GM12892 (cell line): ENCODE results near the gene FOSL2.

Experiments
- POLR2A ChIP-seq: IDR thresholded peaks from 2 replicates; pipeline ENCODE4 v1.6.1; 2011; ENCODE audit warnings: low read depth, low read length, control low read depth
- POLR2AphosphoS5 ChIP-seq: IDR thresholded peaks from 2 replicates; pipeline ENCODE4 v1.6.1; 2011; ENCODE audit warnings: low read depth, low read length, control low read depth
- TAF1 ChIP-seq: IDR thresholded peaks from 2 replicates; pipeline ENCODE4 v1.6.1; 2011; ENCODE audit warnings: low read depth, mild to moderate bottlenecking, control low read depth, low read length, borderline replicate concordance

- TF ChIP-seq POLR2AphosphoS5 (no peak), TAF1 (no peak), POLR2A (no peak)
Measured at GRCh38 chr2:28400921-28401320, 8.3 kb downstream of the FOSL2 start.
